ENCODE data around the gene AMPH.

AMPH gene

DNA sequence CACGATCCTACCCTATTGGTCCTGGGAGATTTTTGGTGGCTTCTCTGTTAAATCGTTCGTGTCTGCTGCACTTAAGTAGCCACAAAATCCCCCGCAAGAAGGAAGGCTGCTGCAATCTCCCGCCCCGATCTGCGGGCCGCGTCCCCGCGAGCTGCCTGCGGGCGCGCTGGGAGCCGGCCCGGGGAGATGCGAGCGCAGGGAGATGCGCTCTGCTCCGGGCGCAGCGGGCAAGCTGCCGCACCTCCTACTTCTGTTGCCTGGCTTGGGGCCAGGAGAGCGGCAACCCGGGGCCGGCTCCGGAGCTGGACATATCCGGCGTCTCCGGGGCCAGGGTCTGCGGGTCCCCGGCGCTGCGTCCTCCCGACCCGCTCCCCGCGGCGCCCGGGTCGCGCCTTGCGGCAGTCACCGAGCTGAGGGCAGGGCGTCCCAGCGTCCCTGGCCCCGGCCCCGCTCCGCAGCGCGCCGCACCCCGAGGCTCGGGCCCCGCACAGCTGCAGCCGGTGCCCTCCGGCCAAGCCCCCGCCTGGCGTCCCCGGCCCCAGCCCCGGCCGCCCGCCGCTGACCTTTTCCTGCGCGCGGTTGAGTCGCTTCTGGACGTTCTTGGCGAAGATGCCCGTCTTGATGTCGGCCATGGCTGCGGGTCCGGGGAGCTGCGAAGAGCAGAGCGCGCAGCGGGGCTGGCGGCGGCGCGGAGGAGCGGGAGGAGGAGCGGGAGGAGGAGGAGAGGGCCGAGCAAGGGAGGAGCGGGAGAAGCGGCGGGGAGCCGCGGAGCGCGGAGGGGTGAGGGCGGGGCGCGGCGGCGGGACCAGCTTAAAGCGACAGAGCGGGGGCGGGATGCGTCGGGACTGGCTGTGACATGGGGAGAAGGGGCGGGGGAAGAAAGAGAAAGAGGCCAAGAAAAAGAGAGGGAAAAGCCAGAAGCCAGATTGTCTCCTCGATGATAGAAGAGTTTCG lies at the start of gene AMPH:
Gene AMPH (minus strand): TSS at position 654 of the 954 bp plus-strand sequence. CDS start 22 bp downstream, at position 632.
- no peaks in the 10 kb centered on the region for H3K9me3 Mint-ChIP-seq
- no peak within 1 kb of the TSS for H3K27ac Mint-ChIP-seq

DNA sequence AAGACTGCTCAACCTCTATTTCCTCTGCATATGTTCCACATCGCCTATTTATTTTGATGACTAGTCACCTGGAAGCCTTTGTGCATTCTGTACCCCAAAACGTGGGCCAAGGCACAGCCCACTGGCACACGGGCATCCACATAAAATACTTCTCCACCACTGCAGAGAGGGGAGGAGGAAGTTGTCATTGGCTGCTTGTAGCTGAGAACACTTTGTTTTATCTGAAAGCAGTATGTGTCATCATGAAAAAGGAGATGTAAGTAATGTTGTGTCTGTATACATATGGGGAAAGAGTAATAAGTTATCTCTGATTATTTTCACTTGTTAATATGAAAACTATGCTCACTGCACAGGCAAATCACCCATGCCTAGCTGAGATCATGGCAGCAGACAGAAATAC lies 48.2 kb upstream of the AMPH start:
- Mint-ChIP-seq H3K27me3 (no peaks in the 10 kb centered on the region), H3K36me3 (no peaks in the 10 kb centered on the region)

More for the DNA sequence above, at the start of gene AMPH:
- H3K4me3 Mint-ChIP-seq = peak within 1 kb of the TSS; percentile 57
- H3K4me1 Mint-ChIP-seq = no peaks in the 10 kb centered on the region
- peaks cover 51% of the 10 kb centered on the region for H3K27me3 Mint-ChIP-seq
- peak; percentile 37 for ATAC-seq
- no peaks in the 10 kb centered on the region for H3K36me3 Mint-ChIP-seq

DNA sequence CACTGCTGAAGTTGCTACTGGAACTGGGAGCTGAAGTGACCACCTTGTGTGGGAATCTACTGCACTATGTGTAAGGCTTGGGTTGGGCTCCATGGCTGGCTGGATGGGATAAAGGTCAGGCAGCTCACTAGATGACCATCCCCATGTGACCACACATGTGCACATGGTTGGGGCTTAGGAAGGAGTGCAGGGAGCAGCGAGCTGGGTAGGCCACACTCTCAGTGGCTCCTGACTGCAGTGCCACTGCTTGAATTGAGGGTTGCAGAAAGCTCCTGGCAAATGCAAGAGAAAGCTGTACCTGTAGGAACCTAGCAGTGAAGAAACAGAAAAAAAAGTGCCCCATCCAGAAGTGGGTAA lies 47.5 kb upstream of the AMPH start:
- ATAC-seq = no peak
- Mint-ChIP-seq H3K36me3 (no peaks in the 10 kb centered on the region), H3K4me1 (no peaks in the 10 kb centered on the region), H3K27ac (no peak overlapping the region), H3K27me3 (no peaks in the 10 kb centered on the region), H3K4me3 (no peak overlapping the region), H3K9me3 (no peaks in the 10 kb centered on the region)

More for the DNA sequence above, 48.2 kb upstream of the AMPH start:
- no peak for ATAC-seq
- no peak overlapping the region for H3K27ac Mint-ChIP-seq
- no peaks in the 10 kb centered on the region for H3K4me1 Mint-ChIP-seq
- H3K4me3 Mint-ChIP-seq = no peak overlapping the region
- no peaks in the 10 kb centered on the region for H3K9me3 Mint-ChIP-seq

DNA sequence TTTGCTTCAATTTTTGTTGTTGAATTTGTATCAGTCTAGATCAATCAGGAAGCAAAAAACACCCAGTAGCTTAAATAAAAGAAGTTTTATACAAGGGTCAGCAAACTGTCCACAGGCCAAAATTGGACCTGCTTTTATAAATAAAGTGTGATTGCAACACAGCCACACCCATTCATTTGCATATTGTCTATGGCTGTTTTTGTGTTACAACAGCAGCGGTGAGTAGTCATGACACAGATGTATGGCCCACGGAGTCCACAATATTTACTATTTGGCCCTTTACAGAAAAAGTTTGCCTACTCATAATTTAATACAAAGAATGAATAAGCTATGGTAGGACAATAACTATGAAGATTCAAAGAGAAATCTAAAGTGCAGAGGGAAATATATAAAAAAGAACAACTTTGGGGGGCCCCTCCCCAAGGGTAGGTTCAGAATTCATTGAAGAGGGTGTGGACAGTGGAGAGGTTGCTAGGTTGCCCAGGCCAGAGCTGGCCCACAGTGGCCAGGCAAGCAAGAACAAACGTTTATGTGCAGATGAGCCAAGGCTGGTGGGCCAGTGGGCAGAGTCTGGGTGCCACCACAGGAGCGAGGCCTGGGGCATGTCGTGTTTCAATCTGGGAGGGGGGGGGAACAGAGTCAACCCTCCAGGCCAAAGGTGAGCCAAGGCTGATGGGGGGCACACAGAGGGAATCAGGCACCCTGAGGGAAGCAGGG lies 47.0 kb upstream of the AMPH start:
- no peaks in the 10 kb centered on the region for H3K27me3 Mint-ChIP-seq
- no peak overlapping the region for H3K27ac Mint-ChIP-seq

DNA sequence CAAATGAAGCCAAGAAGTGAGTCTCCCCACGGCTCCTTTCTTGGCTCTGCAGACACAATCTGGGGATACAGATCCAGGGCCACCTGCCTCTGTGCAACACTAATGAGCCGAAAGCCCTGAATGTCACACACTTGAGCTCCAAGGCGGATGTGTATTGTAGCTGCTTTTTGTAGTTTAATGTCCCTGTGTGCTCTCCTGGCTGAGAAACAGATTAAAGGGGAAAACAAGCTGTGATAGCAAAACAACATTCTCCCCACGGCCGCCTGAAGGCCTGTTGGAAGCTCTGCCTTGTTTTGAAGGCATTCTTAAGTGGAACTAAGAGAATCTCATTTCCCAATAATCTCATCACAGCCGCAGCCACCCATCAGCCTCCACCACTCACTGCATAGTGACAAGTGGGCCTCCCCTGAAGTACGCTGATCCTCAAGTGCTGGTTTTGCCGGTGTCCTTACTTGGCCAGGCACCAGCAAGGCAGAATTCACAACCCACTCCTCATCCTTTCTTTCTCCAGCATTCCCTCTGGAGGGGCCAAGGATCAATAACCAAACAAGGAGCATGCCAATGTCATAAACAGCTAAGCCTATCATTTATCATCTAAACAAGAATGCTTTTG lies 44.4 kb upstream of the AMPH start:
- Mint-ChIP-seq H3K27me3 (no peaks in the 10 kb centered on the region), H3K4me1 (peaks cover 20% of the 10 kb centered on the region), H3K4me3 (no peak overlapping the region), H3K9me3 (no peaks in the 10 kb centered on the region), H3K36me3 (no peaks in the 10 kb centered on the region), H3K27ac (no peak overlapping the region)
- no peak for ATAC-seq

More for the DNA sequence above, 47.0 kb upstream of the AMPH start:
- H3K4me3 Mint-ChIP-seq = no peak overlapping the region
- no peak for ATAC-seq
- no peaks in the 10 kb centered on the region for H3K36me3 Mint-ChIP-seq
- H3K4me1 Mint-ChIP-seq = no peaks in the 10 kb centered on the region
- no peaks in the 10 kb centered on the region for H3K9me3 Mint-ChIP-seq

DNA sequence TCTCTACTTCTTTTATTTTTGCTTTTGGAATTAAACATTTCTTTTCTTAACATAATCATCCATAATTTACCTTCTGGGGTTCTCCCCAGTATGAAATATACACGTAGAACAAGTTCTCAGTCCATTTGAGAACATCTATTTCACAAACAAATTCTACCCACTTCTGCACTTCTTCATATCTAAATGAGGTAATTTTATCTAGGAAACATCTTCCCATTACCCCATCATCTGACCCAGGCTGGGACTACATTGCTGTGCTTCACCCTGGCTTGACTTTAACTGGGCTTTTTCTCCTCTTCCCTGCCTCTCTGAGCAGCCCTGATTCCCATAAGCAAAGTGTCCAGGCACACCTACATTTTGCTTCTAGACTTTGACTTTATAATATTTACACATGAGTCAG lies 43.3 kb upstream of the AMPH start:
- Mint-ChIP-seq H3K36me3 (no peaks in the 10 kb centered on the region), H3K27me3 (no peaks in the 10 kb centered on the region), H3K4me3 (no peak overlapping the region), H3K27ac (no peak overlapping the region), H3K9me3 (no peaks in the 10 kb centered on the region), H3K4me1 (peaks cover 25% of the 10 kb centered on the region)
- no peak for ATAC-seq

DNA sequence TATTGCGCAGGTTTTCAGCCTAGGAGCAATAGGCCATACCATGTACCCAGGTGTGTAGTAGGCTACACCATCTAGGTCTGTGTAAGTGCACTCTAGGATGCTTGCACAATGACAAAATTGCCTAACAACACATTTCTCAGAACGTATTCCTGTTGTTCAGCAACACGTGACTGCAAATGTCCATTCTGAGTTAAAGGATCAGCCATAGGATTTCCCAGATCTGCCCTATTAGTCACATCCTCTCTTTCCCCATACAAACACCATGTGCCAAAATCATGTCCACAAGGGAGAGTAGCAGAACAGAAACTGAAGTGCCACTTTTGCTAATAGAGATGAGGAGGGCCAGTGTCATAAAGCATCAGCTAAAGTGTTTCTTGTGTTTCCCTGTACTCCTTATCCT lies 42.6 kb upstream of the AMPH start:
- H3K4me1 Mint-ChIP-seq = peaks cover 25% of the 10 kb centered on the region
- no peak overlapping the region for H3K27ac Mint-ChIP-seq
- no peaks in the 10 kb centered on the region for H3K9me3 Mint-ChIP-seq
- H3K36me3 Mint-ChIP-seq = no peaks in the 10 kb centered on the region
- no peak overlapping the region for H3K4me3 Mint-ChIP-seq
- no peaks in the 10 kb centered on the region for H3K27me3 Mint-ChIP-seq
- ATAC-seq = no peak

DNA sequence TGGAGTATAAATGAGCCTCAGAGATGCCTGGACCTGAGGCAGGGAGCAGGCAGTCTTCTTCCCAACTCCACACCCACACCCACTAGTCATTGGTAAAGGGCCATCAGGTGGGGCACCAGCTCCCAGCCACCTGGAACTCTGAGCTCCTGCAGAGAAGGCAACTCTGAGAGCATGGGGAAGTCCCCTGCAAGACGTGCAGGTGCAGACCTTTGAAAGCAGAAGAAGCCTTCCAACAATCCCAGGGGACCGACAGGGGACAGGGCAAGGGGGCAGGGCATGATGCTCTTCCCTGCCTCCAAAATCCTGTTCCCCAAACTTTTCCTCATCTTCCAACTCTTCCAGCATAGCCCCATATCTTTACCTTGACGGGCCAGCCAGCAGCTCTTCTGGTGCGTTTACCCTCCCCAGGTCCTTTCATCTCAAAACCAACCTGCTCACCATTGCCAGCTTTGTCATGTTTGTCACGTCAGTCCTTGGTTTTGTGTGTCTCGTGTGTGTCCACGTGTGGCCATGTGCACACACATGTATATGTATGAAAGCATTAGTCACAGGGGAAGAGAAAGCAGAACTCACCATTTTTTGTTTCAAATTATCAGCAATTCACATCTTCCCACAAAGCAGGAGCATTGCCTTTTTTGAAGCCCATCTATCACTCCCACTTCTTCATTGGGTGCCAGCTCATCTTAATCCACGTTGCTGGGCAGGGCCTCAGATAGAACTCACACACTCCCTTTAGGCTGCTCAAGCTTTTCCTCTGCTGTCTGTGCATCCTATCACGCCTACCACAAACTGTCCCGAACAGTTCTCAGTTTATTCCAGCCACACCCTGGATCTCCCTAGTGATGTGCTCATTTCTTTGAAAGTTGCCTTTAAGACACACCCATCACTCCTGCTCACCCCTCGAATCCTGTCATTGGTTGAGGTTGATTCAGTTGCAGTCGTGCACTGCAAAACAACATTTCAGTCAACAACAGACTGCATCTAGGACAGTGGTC lies 41.0 kb upstream of the AMPH start:
- peak; percentile 95 for ATAC-seq
- no peaks in the 10 kb centered on the region for H3K9me3 Mint-ChIP-seq
- H3K4me1 Mint-ChIP-seq = peaks cover 25% of the 10 kb centered on the region
- H3K27me3 Mint-ChIP-seq = no peaks in the 10 kb centered on the region
- no peaks in the 10 kb centered on the region for H3K36me3 Mint-ChIP-seq
- H3K27ac Mint-ChIP-seq = peak overlapping the region; percentile 66
- H3K4me3 Mint-ChIP-seq = peak overlapping the region; percentile 60

DNA sequence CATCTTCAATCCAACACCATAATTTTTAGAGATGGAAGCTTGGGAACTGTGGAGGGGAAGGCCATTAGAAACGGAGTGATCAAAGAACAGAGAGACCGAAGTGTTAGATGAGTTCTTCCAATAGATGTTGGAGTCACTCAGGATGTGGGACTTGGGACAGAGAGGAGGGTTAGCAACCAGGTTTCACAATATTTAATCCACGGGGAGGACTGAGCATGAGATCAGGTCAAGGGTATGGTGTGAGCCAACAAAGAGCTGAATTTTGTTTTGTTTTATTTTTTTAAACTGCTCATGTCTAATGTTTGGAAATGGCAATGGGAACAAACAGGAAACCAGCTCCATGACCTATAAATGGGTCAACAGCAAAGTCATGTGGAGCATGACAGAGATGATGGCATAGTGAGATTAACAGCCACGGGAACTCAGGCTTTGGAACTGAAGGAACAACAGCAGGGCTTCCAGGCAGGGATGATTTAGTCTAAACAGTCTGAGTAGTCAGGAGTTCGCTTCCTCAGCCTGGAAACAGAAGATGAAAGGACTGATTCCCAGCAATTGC lies 38.9 kb upstream of the AMPH start:
- H3K36me3 Mint-ChIP-seq = no peaks in the 10 kb centered on the region
- H3K4me3 Mint-ChIP-seq = no peak overlapping the region
- H3K27ac Mint-ChIP-seq = no peak overlapping the region
- peaks cover 25% of the 10 kb centered on the region for H3K4me1 Mint-ChIP-seq
- H3K27me3 Mint-ChIP-seq = no peaks in the 10 kb centered on the region
- ATAC-seq = no peak
- H3K9me3 Mint-ChIP-seq = no peaks in the 10 kb centered on the region

DNA sequence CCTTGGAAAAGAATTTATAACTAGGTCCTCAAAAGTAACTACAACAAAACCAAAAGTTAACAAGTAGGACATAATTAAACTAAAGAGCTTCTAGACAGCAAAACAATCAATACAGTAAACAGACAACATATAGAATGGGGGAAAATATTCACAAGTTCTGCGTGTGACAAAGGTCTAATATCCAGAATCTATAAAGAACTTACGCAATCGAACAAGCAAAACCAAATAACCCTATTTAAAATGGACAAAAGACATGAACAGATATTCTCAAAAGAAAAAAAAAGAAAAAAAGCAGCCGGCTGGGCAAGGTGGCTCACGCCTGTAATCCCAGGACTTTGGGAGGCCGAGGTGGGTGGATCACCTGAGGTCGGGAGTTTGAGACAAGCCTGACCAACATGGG lies 33.8 kb upstream of the AMPH start:
- no peaks in the 10 kb centered on the region for H3K9me3 Mint-ChIP-seq
- no peak overlapping the region for H3K4me3 Mint-ChIP-seq
- H3K36me3 Mint-ChIP-seq = no peaks in the 10 kb centered on the region
- peaks cover 14% of the 10 kb centered on the region for H3K27me3 Mint-ChIP-seq
- ATAC-seq = no peak
- H3K4me1 Mint-ChIP-seq = peaks cover 8% of the 10 kb centered on the region
- H3K27ac Mint-ChIP-seq = no peak overlapping the region

DNA sequence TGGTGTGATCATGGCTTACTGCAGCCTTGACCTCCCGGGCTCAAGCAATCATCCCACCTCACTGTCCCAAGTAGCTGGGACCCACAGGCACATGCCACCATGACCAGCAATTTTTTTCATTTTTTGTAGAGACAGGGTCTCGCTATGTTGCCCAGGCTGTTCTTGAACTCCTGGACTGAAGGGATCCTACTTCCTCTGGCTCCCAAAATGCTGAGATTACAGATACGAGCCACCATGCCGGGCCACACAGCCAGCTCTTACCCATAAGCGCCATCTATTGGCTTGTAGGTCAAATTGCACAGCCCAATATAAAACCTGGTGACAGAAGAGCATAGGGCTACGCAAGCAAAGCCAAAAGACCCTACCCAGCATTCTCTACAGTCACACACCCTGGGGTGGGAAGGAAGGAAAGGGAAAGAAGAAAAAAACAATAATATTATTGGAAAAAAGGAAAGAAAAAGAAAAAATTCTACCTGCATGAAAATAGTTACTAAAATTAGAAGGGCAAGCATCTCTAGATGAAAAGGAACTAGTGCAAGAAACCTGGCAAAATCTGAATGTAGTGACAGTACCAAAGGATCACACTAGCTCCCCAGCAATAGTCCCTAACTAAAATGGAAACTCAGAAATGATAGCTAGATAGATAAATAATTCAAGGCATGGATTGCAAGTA lies 29.4 kb upstream of the AMPH start:
- Mint-ChIP-seq H3K4me1 (peaks cover 4% of the 10 kb centered on the region), H3K9me3 (no peaks in the 10 kb centered on the region)
- ATAC-seq = peak; percentile 57

DNA sequence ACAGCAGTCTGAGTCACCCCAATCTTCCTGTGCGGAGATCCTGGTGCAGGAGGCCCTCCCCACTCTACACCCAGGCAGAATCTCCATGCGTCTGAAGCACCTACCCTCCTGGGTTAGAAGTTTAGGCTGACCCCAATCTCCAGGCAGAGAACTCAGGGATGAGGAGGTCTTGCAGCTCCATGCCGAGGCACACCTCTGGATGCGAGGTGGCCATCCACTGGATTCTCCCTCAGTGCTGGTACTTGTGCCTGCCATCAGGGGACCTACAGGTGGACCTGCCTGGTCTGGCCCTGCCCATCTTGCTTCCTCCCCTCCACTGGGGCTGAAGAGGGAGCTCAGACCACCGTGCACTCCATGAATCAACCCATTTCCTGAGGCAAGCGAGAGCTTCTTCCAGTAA lies 28.8 kb upstream of the AMPH start:
- peaks cover 33% of the 10 kb centered on the region for H3K27me3 Mint-ChIP-seq
- no peaks in the 10 kb centered on the region for H3K36me3 Mint-ChIP-seq
- ATAC-seq = no peak
- no peaks in the 10 kb centered on the region for H3K9me3 Mint-ChIP-seq
- peaks cover 4% of the 10 kb centered on the region for H3K4me1 Mint-ChIP-seq
- H3K4me3 Mint-ChIP-seq = no peak overlapping the region
- H3K27ac Mint-ChIP-seq = no peak overlapping the region

More for the DNA sequence above, 29.4 kb upstream of the AMPH start:
- Mint-ChIP-seq H3K36me3 (no peaks in the 10 kb centered on the region), H3K4me3 (no peak overlapping the region), H3K27me3 (peaks cover 26% of the 10 kb centered on the region), H3K27ac (no peak overlapping the region)

DNA sequence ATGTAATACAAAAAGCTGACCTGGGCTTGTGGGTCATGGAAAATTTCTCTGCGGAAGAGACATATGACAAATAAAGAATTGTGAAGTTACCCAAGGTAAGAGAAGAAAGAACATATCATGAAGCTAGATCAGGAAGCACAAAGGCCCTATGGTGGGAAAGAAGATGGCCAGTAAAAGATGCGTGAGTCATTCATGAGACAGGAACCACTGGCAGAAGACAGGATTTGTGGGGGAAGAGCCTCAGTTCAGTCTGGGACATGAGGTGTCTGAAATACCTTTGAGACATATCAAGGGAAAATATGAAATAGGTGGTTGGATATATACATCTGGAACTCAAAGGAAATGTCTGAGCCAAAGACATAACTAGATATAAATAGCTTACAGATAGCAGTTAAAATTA lies 27.7 kb upstream of the AMPH start:
- ATAC-seq = no peak

DNA sequence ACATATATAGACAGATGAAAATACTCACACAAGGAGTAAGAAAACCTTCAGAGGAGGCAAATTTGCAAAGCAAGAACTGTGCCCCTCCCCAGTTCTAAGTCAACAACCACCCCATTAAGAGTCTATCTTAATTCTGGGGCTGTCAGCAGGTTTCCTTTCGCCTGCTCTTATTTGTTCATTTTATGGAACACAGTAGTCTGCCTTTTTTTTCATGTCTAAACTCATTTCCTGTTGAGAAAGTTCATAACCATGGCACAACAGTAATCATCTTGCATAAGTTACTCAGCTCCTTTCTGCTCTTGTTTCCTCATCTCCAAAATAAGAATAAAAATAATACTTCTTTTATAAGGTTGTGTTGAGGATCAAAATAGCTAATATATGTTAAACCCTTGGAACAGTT lies 25.8 kb upstream of the AMPH start:
- Mint-ChIP-seq H3K27me3 (peaks cover 33% of the 10 kb centered on the region), H3K4me3 (no peak overlapping the region), H3K9me3 (no peaks in the 10 kb centered on the region), H3K36me3 (no peaks in the 10 kb centered on the region), H3K27ac (no peak overlapping the region), H3K4me1 (peaks cover 4% of the 10 kb centered on the region)
- ATAC-seq = no peak

More for the DNA sequence above, 27.7 kb upstream of the AMPH start:
- Mint-ChIP-seq H3K27ac (no peak overlapping the region), H3K4me1 (peaks cover 4% of the 10 kb centered on the region), H3K36me3 (no peaks in the 10 kb centered on the region), H3K27me3 (peaks cover 33% of the 10 kb centered on the region), H3K4me3 (no peak overlapping the region), H3K9me3 (no peaks in the 10 kb centered on the region)
